CD4-positive, alpha-beta T cell treated with Interleukin-15 for 1 hour (primary cell): ENCODE results near the gene TSPAN15.
"Not testable (repeated sequence)": the region's sequence is repeated elsewhere in the genome, so short reads cannot be mapped to it uniquely, and the experiment has no call there.

Source experiments
- DNase-seq: peaks from one replicate; pipeline ENCODE4 v3.0.0-alpha.2; 2020

TSPAN15 gene

DNA sequence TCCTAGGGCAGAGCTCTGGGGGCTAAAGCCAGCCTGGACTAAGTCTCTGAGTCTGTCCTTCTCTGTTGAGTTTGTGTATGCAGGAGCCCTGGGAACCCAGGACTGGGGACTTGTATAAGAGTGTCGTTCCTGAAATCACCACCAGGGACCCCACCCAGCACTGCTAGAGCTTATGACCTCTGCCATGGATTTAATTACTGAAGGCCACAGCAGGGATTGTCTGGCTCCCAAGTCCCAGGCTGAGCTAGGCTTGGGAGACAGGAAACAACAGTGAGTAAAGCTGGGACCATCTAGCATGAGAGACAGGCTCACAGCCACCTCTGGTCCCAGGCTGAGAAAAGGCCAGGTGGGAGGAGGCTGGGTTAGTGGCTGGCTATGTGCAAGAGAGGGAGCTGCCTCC lies 1.4 kb upstream of the TSPAN15 start:
- DNase-seq: no peak

DNA sequence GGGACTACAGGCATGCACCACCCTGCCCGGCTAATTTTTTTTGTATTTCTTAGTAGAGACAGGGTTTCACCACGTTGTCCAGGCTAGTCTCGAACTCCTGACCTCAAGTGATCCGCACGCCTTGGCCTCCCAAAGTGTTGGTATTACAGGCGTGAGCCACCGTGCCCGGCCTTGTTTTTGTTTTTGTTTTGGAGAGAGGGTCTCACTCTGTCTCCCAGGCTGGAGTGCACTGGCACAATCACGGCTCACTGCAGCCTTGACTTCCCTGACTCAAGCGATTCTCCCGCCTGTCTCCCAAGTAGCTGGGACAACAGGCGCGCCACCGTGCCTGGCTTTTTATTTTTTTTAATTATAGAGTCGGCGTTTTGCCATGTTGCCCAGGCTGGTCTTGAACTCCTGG lies 870 bp upstream of the TSPAN15 start:
- DNase-seq: not testable (repeated sequence)

- DNase-seq: no peak
Measured at GRCh38 chr10:69451784-69452251, 553 bp downstream of the TSPAN15 start.

DNA sequence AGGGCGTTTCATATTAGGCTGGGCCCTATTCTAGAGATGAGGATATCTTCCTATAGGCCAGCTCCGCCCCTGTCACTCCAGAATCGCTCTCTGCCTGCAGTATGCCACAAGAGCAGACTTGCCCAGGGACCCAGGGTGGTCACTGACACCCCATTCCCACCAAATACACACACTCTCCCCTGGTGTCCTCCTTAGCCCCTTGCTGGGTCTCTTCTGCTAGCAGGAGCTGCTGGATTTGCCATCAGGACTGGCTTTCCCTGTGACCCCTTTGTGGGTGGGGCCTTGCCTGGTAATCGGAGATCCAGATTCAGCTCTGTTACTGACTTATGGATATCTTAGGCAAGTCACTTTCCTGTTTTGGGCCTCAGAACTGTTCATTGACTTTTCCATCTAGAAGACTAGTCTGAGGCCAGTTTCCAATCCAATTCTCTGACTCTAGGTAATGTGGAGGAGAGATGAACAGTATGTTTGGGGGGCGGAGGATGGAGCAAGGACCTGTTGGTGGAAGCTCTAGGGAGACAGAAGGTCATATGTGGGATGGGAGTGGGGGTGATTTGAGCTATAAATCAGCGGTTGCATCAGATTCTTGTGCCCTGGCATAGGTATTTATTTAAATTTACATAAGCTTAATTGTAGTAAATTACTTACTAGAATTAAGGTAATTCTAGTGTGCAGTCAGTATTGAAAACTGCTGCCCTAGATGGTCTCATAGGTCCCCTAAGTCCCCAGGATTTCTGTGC lies 1.6 kb downstream of the TSPAN15 start:
- DNase-seq: no peak

DNA sequence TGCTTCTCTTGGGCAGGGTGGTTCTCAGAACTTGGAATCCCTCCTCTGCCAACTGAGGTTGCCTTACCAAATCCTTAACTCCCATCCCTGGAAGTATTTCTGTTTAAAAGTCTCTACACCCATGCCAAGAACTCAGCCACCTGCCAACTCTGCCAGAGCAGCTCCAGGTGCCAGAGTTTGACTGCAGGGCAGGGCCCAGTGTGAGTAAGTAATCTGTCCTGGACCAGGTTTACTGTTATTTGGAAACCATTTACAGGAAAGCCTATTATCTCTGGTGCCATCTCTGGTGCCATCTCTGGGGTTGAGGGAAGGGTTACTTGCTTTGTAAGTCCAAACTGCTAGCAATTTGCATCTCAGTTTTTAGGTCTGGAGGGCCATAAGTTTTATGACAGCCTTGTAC lies 2.5 kb downstream of the TSPAN15 start:
- no peak for DNase-seq

DNA sequence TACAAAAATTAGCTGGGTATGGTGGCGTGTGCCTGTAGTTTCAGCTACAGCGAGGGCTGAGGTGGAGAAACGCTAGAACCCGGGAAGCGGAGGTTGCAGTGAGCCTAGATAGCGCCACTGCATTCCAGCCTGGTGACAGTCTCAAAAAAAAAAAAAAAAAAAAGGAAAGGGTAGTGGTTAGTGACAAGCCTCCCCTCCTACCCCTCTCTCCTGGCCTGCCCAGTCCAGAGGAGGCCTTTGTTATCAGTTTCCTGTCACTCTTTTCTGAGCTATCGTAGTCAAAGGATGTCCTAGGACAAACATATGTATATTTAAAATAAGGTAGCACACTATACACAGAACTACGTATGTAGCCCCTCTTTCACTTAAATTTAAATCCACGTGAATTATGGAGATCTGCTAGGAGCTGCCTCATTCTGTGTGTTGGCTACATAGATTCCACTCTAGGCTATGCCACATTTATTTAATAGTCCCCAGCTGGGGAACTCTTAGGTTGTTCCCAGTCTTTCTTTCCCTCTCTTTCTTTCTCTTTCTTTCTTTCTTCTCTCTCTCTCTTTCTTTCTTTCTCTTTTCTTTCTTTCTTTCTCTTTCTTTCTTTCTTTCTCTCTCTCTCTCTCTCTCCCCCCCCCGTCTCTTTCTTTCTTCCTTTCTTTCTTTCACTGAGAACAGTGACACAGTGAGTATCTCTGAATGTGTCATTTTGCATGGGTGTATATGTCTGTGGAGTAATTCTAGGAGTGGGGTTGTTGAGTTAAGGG lies 3.9 kb downstream of the TSPAN15 start:
- no peak for DNase-seq

DNA sequence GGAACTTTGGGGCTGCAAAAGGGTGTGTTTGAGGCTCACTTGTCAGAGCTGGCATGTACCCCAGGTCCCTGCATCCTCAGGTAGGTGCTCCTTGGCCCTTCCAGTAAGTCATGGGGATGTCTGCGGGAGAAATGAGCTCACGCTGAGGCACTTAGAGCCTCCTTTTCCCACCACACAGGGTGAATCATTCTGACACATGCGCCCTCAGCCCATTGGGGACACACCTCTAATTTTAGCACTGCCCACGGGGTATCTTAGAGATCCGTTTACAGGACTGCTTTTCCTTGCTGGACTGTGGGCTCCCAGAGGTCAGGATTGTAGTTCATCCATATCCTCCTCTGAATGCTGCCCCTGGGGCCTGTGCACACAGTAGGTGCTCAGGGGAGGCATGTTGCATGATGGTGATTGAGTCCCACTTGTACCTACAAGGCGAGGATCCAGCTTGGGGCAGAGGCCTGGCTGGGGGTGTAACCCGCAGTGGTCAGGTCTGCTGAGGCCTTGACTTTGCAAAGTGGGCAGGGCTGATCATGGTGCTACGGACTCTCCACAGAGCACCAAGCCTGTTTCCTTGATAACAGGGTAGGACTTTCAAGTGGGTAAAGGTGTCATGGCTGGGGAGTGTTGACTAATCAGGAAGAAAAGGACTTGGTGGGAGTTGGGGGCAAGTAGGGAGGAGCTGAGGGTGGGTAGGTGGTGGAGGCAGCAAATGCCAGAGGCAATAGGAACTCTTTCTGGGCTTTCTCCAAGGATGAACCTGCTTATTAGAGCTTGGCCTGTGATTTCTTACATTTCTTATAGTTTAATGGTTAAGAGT lies 5.8 kb downstream of the TSPAN15 start:
- DNase-seq: no peak

DNA sequence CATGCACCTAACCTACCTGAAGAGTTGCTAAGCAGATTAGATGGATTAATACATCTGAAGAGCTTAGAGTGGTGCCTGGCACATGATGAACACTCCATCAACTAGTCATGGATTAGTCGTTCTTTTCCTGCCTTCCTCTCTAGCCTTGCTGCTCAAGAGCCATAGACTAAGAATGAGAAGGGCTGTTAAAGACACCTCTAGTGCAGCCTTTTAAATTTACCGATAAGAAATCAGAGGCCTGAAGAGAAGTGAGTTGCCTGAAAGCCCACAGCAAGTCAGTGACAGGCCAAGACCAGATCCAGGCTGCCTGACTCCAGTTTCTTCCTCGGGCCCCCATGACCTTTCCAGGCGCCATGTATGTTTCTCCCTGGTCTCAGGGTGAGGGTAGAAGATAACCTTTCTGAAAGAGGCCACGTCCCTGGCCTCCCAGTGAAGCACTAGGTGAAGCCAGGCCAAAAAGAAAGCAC lies 6.5 kb downstream of the TSPAN15 start:
- no peak for DNase-seq

- no peak for DNase-seq
Measured at GRCh38 chr10:69458430-69459100, 7.3 kb downstream of the TSPAN15 start.

DNA sequence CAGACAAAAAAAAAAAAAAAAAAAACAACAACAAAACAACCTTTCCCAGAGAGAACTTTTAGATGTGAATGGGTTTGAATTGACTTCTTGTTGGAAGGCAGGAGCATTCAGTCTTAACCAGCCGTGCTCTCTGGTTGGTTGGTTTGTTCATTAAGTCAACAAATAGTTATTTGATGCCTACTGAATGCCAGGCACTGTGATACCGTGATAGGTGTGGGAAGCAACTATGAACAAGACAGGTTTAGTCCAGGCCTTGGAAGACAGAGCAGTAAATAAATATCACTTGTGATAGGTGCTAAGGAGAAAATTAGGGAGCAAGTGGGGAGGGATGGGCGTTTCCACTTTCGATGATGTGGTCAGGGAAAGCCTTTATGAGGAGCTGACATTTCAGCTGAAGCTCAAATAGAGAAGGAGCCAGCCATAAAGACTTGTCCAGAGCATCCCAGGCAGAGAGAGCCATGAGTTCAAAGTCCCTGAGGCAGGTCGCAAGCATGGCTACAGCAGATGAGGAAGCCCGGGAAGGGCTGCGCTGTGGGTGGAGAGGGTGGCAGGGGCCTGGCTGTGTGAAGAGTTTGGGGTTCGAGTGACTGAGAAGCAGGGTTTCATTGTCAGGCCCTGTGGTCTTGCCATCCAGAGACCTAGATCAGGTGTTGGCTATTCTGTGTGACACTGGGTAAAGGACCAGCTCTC lies 8.0 kb downstream of the TSPAN15 start:
- no peak for DNase-seq

- DNase-seq: no peak
Measured at GRCh38 chr10:69459893-69460575, 8.8 kb downstream of the TSPAN15 start.

- no peak for DNase-seq
Measured at GRCh38 chr10:69460576-69461242, 9.4 kb downstream of the TSPAN15 start.

DNA sequence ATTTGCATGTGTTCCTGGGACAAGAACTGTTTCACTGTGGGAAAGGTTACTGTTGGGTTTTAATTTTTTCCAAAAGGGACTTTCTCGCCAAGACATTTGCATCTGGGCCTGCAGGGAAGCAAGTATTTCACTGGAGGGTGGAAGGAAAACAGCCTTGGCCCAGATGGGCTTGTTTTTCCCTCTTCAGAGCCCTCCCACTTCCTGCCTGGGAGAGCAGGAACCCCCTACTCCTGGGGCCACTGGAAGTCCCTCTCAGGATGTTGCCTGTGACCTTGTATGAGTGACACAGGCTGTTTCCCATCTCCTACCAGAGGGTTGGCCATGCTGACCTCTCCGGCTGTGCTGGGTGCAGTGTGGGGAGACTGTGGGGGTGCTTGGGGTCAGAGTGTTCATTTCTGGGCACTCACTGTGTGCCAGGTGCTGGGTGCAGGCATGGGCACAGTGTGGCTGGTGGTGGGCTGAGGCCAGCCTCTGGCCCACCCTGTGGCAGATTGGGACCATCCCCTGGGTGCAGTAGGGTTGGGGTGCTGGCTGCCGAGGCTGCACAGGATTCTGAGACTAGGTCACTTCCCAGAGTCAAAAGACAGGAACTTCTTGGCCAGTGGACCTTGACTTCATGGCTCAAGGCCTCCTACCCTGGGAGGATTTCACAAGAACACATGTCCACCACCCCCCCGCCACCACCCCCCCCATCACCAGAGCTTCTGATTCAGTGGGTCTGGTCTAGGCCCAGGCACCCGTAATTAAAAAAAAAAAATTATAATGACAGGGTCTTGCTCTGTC lies 10.2 kb downstream of the TSPAN15 start:
- no peak for DNase-seq

GRCh38 chr10:69463886-69464285 lies 12.6 kb downstream of the TSPAN15 start:
- DNase-seq: no peak

- DNase-seq: no peak
Measured at GRCh38 chr10:69464401-69464800, 13.1 kb downstream of the TSPAN15 start.

GRCh38 chr10:69464801-69465401 lies 13.6 kb downstream of the TSPAN15 start:
- no peak for DNase-seq

DNA sequence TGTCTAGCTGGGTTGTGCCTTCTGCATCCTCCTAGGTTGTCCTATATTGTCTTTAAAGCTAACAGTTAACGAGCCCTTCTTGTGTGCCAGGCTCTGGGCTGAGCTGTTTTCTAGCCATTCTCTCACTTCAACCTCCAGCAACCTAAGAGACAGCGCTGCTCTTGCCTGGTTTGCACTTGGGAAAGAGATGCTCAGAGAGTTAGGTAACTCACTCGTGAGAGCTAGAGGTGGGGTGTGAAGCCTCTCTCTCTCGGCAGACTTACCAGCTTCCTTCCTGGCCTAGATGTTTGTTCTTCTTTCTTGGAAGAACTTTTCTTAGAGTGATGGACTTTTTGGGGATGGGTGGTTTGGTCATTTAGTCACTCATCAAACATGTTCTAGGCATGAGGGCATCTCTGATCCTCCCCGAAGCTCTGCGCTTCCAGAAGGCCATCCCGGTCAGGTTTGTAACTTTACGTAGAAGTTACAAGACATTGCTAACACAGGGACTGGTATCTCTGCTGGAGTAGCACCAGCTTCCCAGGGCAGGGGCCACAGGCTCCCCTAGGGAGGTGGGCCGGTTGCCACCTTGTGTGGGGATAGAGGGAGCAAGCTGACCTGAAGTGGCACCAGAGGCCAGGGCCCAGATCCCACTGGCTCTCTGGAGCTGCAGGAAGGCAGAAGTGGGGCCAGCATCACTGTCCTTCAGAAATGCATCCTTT lies 14.3 kb downstream of the TSPAN15 start:
- DNase-seq: no peak

DNA sequence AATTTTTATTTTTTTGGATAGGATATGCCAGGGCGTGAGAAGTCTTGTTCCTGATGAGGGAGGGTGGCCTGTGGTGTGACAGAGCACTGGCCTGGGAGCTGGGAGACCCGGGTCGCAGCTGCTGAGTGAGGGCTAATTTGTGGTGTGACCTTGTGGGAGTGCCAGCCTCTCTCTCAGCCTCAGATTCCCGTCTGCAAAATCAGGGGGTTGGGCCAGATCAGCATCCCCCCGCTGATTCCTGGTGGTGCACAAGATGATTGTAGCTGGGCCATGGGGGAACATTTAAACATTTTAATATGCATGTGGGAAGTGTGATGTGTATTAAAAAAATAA lies 14.9 kb downstream of the TSPAN15 start:
- DNase-seq: no peak

GRCh38 chr10:69466689-69467088 lies 15.4 kb downstream of the TSPAN15 start:
- no peak for DNase-seq
